ENCODE measurements around the gene CD300LG. TPM values are rescaled to one million over a fixed set of nuclear protein-coding genes. Genes with fewer than 3 reads are reported as not detected.

The CD300LG gene
- total RNA-seq, 1 donor from 2014 or later = not detected

DNA sequence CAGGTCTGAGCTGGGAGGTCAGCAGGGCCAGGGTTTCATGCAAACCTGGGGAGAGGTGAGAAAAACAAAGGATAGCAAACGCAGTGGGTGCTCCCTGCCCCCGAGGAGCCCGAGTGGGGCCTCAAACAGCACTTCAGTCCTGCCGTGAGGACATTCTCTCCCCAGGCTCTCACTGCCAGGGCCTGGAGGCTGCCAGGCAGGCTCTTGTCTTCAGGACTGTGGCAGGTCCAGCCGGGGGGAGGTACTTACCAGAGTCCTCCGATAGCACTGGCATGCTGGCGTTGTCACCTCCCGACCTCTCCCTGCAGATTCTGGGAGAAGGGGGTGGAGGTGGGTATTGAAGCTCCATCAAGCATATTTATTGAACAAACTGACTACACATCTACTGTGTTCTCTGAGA lies 15.3 kb upstream of the CD300LG start:
- no peaks in the 10 kb centered on the region for H3K36me3 Mint-ChIP-seq
- TF ChIP-seq, protein P1, sequence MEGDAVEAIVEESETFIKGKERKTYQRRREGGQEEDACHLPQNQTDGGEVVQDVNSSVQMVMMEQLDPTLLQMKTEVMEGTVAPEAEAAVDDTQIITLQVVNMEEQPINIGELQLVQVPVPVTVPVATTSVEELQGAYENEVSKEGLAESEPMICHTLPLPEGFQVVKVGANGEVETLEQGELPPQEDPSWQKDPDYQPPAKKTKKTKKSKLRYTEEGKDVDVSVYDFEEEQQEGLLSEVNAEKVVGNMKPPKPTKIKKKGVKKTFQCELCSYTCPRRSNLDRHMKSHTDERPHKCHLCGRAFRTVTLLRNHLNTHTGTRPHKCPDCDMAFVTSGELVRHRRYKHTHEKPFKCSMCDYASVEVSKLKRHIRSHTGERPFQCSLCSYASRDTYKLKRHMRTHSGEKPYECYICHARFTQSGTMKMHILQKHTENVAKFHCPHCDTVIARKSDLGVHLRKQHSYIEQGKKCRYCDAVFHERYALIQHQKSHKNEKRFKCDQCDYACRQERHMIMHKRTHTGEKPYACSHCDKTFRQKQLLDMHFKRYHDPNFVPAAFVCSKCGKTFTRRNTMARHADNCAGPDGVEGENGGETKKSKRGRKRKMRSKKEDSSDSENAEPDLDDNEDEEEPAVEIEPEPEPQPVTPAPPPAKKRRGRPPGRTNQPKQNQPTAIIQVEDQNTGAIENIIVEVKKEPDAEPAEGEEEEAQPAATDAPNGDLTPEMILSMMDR (conservative IDR thresholded peaks at IDR 0.05) = no peak

DNA sequence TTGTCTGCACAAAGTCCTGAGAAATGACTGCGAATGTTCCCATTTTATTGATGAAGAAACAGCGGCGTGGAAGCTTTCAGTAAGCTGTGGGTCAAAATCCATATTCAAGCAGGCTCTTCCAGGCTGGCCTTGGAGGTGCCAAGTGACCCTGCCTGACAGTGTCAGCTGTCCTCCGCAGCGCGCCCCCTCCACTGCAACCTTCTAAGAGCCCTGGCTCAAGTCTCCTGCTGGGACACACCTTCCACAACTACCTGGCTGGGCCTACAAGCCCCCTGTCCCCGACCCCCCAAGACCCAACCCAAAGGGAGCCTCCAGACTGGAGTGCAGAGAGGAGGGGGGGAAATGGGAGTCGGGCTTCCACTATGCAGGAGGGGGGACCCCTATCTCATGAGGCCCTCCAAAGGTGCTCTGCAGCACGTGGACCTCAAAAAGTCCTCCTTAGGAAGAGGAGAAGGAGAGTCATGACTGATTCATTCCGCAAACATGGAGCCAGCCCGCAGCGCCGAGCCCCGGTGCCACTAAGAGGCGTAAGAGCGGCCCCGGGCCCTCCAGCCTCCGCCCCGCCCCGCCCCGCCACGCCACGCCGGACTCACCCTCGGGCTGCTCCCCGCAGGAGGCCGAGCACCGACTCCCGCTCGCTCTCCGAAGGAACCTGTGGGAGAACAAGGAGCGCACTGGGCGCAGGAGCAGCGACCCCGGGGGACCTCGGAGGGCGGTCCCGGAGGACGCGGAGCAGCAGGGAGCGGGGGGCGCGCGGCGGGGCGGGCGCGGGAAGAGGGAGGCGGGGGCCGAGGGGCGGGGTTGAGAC lies 14.6 kb upstream of the CD300LG start:
- no peak for DNase-seq (ENCODE audit: extremely low spot score, unreplicated experiment)
- Mint-ChIP-seq H3K27ac (no peak overlapping the region), H3K36me3 (no peaks in the 10 kb centered on the region), H3K4me1 (ENCODE audit: unreplicated experiment) (peaks cover 7% of the 10 kb centered on the region), H3K27me3 (peaks cover 26% of the 10 kb centered on the region), H3K4me3 (peak overlapping the region; percentile 86), H3K9me3 (peaks cover 5% of the 10 kb centered on the region)
- TF ChIP-seq, protein P1 (conservative IDR thresholded peaks at IDR 0.05) = no peak

More for the DNA sequence above, 15.3 kb upstream of the CD300LG start:
- Mint-ChIP-seq H3K9me3 (peaks cover 5% of the 10 kb centered on the region), H3K4me3 (peak overlapping the region; percentile 86), H3K27ac (no peak overlapping the region), H3K27me3 (peaks cover 26% of the 10 kb centered on the region), H3K4me1 (ENCODE audit: unreplicated experiment) (peaks cover 7% of the 10 kb centered on the region)
- no peak for DNase-seq (ENCODE audit: extremely low spot score, unreplicated experiment)

DNA sequence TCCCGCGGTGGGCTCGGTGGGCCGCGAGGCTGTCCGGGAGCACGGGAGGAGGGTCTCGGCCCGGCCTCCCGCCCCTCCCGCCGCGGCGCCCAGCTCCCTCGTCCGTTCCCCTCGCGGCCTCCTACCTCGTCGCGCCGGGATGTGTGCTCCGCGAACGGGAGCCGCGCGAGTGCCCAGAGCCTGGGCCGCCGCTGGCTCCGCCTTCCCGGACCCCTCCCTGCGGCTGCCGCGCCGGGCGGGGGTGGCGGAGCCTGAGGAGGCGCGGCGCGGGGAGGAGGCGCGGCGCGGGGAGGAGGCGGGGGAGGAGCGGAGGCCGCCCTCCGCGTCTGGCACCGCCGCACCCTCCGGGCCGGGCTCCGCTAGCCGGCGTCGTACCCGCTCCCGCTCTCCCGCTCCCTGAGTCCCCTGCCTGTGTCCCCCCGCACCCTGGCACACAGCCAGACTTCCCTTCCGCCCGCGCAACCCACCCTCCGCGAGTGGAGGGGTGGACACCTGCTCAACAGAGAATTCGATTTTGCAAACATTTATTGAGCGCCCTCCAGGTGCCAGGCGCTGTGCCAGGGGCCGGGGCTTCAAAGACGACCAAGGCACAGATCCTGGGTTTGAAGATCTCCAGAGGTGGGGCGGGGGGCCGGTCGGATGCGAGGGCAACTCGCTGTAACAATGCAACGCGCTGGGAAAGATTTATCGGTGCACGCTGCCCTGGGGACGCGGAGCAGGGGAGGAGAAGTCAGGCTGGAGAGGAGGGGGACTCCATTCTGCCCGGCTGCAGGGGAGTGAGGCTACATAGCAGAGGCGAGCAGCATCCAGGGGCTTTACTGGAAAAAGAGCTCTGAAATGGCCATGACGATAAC lies 13.8 kb upstream of the CD300LG start, which contains the start of gene MPP3:
Gene MPP3, minus strand, starts transcription at position 171 of the 854 bp plus-strand sequence. CDS start 1,240 bp downstream, outside the sequence.
- Mint-ChIP-seq H3K27ac (peak within 1 kb of the TSS; percentile 83), H3K36me3 (no peaks in the 10 kb centered on the region), H3K9me3 (peaks cover 5% of the 10 kb centered on the region), H3K4me3 (peak within 1 kb of the TSS; percentile 91), H3K4me1 (ENCODE audit: unreplicated experiment) (peaks cover 7% of the 10 kb centered on the region), H3K27me3 (peaks cover 26% of the 10 kb centered on the region)
- no peak for DNase-seq (ENCODE audit: extremely low spot score, unreplicated experiment)
- TF ChIP-seq, protein P1 (conservative IDR thresholded peaks at IDR 0.05) = no peak

DNA sequence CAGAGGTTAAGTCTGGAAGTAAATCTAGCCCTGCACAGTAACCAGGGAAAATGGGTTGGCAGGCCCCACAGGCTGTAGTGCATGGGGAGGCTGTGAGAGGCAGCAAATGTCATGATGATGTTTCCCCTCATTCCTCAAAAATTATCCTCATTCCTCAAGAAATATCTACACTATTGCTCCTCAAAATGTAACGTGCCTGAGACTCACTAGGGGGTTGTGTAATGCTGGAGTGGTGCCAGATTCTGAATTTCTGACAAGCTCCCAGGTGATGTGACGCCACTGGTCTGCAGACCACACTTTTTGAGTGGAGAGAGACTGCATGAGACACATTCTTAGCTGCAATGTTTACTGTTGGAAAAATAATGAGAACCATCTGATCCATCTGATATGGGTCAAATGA lies 12.9 kb upstream of the CD300LG start:
- peak overlapping the region; percentile 91 for H3K4me3 Mint-ChIP-seq
- H3K36me3 Mint-ChIP-seq = no peaks in the 10 kb centered on the region
- TF ChIP-seq, protein P1 (conservative IDR thresholded peaks at IDR 0.05) = no peak
- peaks cover 5% of the 10 kb centered on the region for H3K9me3 Mint-ChIP-seq
- no peak for DNase-seq (ENCODE audit: extremely low spot score, unreplicated experiment)
- H3K4me1 Mint-ChIP-seq (ENCODE audit: unreplicated experiment) = peaks cover 7% of the 10 kb centered on the region
- H3K27ac Mint-ChIP-seq = no peak overlapping the region
- peaks cover 26% of the 10 kb centered on the region for H3K27me3 Mint-ChIP-seq

DNA sequence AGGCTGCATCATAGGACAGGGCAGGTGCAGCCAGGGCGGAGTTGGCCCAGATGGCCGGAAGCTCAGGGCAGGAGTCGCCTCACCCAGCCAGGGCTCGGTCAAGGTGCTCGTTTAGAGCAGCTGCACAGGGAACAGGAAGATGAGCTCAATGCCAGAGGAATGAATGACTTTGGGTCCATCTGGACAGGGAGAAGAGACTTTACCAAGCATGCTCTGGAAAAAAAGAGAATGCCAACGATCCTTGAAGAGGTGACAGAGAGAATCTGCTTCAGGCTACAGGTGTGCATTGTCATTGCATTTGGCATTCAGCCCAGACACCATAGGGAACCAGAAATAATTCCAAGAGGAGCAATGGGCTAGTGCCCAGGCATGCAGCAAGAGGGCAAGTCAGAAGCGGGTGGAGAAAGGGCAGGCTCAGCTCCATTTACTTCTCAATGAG lies 7.3 kb upstream of the CD300LG start:
- TF ChIP-seq, protein P1 (conservative IDR thresholded peaks at IDR 0.05) = no peak
- Mint-ChIP-seq H3K4me1 (ENCODE audit: unreplicated experiment) (peaks cover 6% of the 10 kb centered on the region), H3K36me3 (no peaks in the 10 kb centered on the region), H3K9me3 (no peaks in the 10 kb centered on the region), H3K4me3 (no peak overlapping the region), H3K27me3 (peaks cover 12% of the 10 kb centered on the region), H3K27ac (peak overlapping the region; percentile 46)
- DNase-seq (ENCODE audit: extremely low spot score, unreplicated experiment) = no peak
